WTC11 (cell line): ENCODE measurements around the gene SERTAD1. TPM values are rescaled to one million over a fixed set of nuclear protein-coding genes. Genes with fewer than 3 reads are reported as not detected.

Source experiments
- ATAC-seq: fragments of 200-7000 bp; cut with Tn5 transposase; 2 replicates; pipeline ENCODE4 v1.10.0; 2021; ENCODE audit warnings: mild to moderate bottlenecking, moderate library complexity
- CTCF ChIA-PET: fragments of 300-600 bp; sonication (Branson Sonifier 250); formaldehyde crosslinking; loops from one replicate; lab custom pipeline; 2021; ENCODE audit warnings: antibody characterized with exemption; lab: Charles Lee
- POLR2A ChIA-PET: fragments of 350-600 bp; sonication (Branson Sonifier 250); formaldehyde crosslinking; loops from one replicate; lab custom pipeline; 2021; ENCODE audit warnings: antibody characterized with exemption; lab: Charles Lee
- DNase-seq: peaks from one replicate; pipeline ENCODE4 v3.0.0; 2021; ENCODE audit warnings: low spot score
- H3K27ac Mint-ChIP-seq: 2 replicates; pipeline ENCODE4 v1.8.0; 2021; ENCODE audit warnings: mixed read lengths
- H3K27me3 Mint-ChIP-seq: 2 replicates; pipeline ENCODE4 v1.8.0; 2021; ENCODE audit warnings: low read depth, mild to moderate bottlenecking, moderate library complexity, mixed read lengths
- H3K36me3 Mint-ChIP-seq: 2 replicates; pipeline ENCODE4 v1.8.0; 2021; ENCODE audit warnings: mixed read lengths
- H3K4me1 Mint-ChIP-seq: 2 replicates; pipeline ENCODE4 v1.8.0; 2022; ENCODE audit warnings: mixed read lengths
- H3K4me3 Mint-ChIP-seq: 2 replicates; pipeline ENCODE4 v1.8.0; 2021; ENCODE audit warnings: mild to moderate bottlenecking, moderate library complexity, mixed read lengths
- H3K9me3 Mint-ChIP-seq: 2 replicates; pipeline ENCODE4 v1.8.0; 2021; ENCODE audit warnings: mixed read lengths
- EMX1 ChIP-seq: fragments of 250-450 bp; sonication (Bioruptor Pico); IDR thresholded peaks from 2 replicates; pipeline ENCODE4 v1.8.0; 2021; ENCODE audit warnings: mild to moderate bottlenecking
- IRF2 ChIP-seq: sonication (generic); formaldehyde crosslinking; IDR thresholded peaks from 2 replicates; pipeline ENCODE4 v1.8.0; 2022; ENCODE audit warnings: low read depth, missing genetic modification reagents, borderline replicate concordance
- SMAD3 ChIP-seq: sonication (generic); formaldehyde crosslinking; IDR thresholded peaks from 2 replicates; pipeline ENCODE4 v1.8.0; 2022; ENCODE audit warnings: missing genetic modification reagents, mild to moderate bottlenecking, borderline replicate concordance
- TEAD1 ChIP-seq: sonication (generic); formaldehyde crosslinking; IDR thresholded peaks from 2 replicates; pipeline ENCODE4 v1.8.0; 2022; ENCODE audit warnings: mild to moderate bottlenecking, missing genetic modification reagents
- total RNA-seq: library from RNA; stranded (reverse); gene quantifications from 3 replicates; pipeline ENCODE4 v1.2.3, GENCODE V29; 2021
- TF ChIP-seq, protein P1 (sequence below): sonication (generic); formaldehyde crosslinking; IDR thresholded peaks from 2 replicates; pipeline ENCODE4 v1.8.0; 2023; ENCODE audit warnings: mild to moderate bottlenecking, missing genetic modification reagents
- TF ChIP-seq, protein P2 (sequence below): sonication (generic); formaldehyde crosslinking; conservative IDR thresholded peaks from 2 replicates; pipeline ENCODE4 v1.8.1; 2022; ENCODE audit warnings: mild to moderate bottlenecking, missing genetic modification reagents
- TF ChIP-seq, protein P3 (sequence below): sonication (generic); formaldehyde crosslinking; IDR thresholded peaks from 2 replicates; pipeline ENCODE4 v1.8.0; 2023; ENCODE audit warnings: missing genetic modification reagents
- TF ChIP-seq, protein P4 (sequence below): fragments of 250-450 bp; sonication (Bioruptor Pico); IDR thresholded peaks from 2 replicates; pipeline ENCODE4 v2.1.2; 2022; ENCODE audit warnings: mild to moderate bottlenecking, moderate library complexity
- TF ChIP-seq, protein P5 (sequence below): sonication (generic); formaldehyde crosslinking; IDR thresholded peaks from 2 replicates; pipeline ENCODE4 v1.8.0; 2023; ENCODE audit warnings: missing genetic modification reagents, mild to moderate bottlenecking, borderline replicate concordance
- TF ChIP-seq, protein P6 (sequence below): sonication (generic); formaldehyde crosslinking; IDR thresholded peaks from 2 replicates; pipeline ENCODE4 v1.8.0; 2022; ENCODE audit warnings: missing genetic modification reagents
- TF ChIP-seq, protein P7 (sequence below): sonication (generic); formaldehyde crosslinking; IDR thresholded peaks from 2 replicates; pipeline ENCODE4 v1.8.1; 2022; ENCODE audit warnings: missing genetic modification reagents, borderline replicate concordance

SERTAD1 gene
- total RNA-seq, 1 experiment from 2014 or later = 6.8 TPM

DNA sequence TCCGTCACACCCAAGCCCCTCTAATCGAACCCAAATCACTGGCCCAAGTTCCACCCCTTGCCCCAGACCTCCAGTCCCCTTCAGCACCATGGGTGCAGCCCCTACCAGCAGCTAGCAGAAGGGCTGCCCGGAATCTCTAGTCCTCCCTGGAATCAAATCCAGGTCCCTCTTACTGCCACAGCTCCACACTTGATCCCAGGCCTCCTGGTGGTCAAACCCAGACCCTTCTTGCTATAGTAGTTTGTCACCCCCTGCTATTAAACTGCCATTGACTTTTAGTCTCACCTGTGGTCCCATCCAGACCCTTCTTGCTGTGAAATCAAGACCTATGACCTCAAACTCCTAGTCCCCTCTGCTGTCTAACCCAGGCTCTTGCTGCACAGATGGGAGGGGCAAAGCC lies 44.5 kb downstream of the SERTAD1 start (continued):
- TF ChIP-seq, protein P1, sequence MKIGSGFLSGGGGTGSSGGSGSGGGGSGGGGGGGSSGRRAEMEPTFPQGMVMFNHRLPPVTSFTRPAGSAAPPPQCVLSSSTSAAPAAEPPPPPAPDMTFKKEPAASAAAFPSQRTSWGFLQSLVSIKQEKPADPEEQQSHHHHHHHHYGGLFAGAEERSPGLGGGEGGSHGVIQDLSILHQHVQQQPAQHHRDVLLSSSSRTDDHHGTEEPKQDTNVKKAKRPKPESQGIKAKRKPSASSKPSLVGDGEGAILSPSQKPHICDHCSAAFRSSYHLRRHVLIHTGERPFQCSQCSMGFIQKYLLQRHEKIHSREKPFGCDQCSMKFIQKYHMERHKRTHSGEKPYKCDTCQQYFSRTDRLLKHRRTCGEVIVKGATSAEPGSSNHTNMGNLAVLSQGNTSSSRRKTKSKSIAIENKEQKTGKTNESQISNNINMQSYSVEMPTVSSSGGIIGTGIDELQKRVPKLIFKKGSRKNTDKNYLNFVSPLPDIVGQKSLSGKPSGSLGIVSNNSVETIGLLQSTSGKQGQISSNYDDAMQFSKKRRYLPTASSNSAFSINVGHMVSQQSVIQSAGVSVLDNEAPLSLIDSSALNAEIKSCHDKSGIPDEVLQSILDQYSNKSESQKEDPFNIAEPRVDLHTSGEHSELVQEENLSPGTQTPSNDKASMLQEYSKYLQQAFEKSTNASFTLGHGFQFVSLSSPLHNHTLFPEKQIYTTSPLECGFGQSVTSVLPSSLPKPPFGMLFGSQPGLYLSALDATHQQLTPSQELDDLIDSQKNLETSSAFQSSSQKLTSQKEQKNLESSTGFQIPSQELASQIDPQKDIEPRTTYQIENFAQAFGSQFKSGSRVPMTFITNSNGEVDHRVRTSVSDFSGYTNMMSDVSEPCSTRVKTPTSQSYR (CRISPR knock-in tag) = no peak
- TF ChIP-seq, protein P2, sequence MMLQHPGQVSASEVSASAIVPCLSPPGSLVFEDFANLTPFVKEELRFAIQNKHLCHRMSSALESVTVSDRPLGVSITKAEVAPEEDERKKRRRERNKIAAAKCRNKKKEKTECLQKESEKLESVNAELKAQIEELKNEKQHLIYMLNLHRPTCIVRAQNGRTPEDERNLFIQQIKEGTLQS (CRISPR knock-in tag) = no peak
- TF ChIP-seq, protein P3, sequence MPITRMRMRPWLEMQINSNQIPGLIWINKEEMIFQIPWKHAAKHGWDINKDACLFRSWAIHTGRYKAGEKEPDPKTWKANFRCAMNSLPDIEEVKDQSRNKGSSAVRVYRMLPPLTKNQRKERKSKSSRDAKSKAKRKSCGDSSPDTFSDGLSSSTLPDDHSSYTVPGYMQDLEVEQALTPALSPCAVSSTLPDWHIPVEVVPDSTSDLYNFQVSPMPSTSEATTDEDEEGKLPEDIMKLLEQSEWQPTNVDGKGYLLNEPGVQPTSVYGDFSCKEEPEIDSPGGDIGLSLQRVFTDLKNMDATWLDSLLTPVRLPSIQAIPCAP (CRISPR knock-in tag) = no peak
- TF ChIP-seq, protein P4, sequence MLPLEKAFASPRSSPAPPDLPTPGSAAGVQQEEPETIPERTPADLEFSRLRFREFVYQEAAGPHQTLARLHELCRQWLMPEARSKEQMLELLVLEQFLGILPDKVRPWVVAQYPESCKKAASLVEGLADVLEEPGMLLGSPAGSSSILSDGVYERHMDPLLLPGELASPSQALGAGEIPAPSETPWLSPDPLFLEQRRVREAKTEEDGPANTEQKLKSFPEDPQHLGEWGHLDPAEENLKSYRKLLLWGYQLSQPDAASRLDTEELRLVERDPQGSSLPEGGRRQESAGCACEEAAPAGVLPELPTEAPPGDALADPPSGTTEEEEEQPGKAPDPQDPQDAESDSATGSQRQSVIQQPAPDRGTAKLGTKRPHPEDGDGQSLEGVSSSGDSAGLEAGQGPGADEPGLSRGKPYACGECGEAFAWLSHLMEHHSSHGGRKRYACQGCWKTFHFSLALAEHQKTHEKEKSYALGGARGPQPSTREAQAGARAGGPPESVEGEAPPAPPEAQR = no peak
- TF ChIP-seq, all 79 proteins: peak for 0

DNA sequence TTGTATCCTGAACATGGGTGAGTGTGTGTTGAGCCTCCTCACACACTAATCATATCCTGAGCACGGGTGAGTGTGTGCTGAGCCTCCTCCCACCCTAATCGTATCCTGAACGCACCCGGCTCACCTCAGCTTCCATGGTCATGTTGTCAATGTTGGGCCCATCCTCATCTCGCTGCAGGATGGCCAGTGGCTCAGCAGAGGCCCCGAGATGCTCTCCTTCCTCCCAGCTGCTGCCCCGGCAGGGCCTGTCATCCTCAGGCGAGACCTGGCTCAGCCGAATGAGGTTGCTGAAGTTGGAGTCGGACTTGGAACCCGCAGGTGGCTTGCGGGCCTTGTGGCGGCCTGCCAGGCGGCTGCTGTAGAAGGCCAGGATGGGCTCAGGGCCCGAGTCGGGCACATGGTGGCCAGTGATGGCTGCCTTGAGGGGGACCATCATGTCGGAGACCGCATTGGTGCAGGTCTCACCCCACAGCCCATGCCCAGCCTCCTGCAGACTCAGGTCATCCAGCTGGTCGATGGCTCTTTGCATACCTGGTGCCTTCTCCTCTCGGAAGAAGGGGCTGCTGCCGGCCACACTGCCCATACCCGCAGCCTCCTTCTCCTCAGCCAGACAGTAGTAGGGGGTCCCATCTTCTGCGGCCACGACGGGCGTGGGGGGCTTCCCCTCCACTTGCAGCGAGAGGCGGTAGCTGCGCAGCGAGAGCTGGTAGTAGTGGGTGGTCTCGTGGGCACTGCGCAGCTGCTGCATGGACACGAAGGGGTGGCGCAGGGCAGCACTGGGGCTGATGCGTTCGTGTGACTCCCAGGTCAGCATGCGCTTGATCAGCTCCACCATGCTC lies 45.4 kb downstream of the SERTAD1 start:
- Mint-ChIP-seq H3K9me3 (no peaks in the 10 kb centered on the region), H3K27ac (no peak overlapping the region), H3K27me3 (no peaks in the 10 kb centered on the region), H3K36me3 (no peaks in the 10 kb centered on the region), H3K4me3 (no peak overlapping the region), H3K4me1 (0 out of 2 replicates have a peak, but pooled peaks cover 4% of the 10 kb centered on the region)
- ChIA-PET CTCF (interaction anchor here (0.7 to 3.3 kb wide), 12 partner anchors 9 to 163 kb away, joined by 3 to 28 read pairs (median 4); partner anchors contain the start of gene SERTAD1), POLR2A (interaction anchor here (0.8 kb wide), 1 partner anchor 13 kb away, joined by 3 read pairs; no protein-coding TSS in a partner anchor)
- ATAC-seq (no peak), DNase-seq (no peak)
- no peak for TF ChIP-seq TEAD1
- TF ChIP-seq, protein P5, sequence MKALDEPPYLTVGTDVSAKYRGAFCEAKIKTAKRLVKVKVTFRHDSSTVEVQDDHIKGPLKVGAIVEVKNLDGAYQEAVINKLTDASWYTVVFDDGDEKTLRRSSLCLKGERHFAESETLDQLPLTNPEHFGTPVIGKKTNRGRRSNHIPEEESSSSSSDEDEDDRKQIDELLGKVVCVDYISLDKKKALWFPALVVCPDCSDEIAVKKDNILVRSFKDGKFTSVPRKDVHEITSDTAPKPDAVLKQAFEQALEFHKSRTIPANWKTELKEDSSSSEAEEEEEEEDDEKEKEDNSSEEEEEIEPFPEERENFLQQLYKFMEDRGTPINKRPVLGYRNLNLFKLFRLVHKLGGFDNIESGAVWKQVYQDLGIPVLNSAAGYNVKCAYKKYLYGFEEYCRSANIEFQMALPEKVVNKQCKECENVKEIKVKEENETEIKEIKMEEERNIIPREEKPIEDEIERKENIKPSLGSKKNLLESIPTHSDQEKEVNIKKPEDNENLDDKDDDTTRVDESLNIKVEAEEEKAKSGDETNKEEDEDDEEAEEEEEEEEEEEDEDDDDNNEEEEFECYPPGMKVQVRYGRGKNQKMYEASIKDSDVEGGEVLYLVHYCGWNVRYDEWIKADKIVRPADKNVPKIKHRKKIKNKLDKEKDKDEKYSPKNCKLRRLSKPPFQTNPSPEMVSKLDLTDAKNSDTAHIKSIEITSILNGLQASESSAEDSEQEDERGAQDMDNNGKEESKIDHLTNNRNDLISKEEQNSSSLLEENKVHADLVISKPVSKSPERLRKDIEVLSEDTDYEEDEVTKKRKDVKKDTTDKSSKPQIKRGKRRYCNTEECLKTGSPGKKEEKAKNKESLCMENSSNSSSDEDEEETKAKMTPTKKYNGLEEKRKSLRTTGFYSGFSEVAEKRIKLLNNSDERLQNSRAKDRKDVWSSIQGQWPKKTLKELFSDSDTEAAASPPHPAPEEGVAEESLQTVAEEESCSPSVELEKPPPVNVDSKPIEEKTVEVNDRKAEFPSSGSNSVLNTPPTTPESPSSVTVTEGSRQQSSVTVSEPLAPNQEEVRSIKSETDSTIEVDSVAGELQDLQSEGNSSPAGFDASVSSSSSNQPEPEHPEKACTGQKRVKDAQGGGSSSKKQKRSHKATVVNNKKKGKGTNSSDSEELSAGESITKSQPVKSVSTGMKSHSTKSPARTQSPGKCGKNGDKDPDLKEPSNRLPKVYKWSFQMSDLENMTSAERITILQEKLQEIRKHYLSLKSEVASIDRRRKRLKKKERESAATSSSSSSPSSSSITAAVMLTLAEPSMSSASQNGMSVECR (CRISPR knock-in tag) = no peak
- no peak for TF ChIP-seq SMAD3 (CRISPR knock-in tag)
- TF ChIP-seq, protein P6, sequence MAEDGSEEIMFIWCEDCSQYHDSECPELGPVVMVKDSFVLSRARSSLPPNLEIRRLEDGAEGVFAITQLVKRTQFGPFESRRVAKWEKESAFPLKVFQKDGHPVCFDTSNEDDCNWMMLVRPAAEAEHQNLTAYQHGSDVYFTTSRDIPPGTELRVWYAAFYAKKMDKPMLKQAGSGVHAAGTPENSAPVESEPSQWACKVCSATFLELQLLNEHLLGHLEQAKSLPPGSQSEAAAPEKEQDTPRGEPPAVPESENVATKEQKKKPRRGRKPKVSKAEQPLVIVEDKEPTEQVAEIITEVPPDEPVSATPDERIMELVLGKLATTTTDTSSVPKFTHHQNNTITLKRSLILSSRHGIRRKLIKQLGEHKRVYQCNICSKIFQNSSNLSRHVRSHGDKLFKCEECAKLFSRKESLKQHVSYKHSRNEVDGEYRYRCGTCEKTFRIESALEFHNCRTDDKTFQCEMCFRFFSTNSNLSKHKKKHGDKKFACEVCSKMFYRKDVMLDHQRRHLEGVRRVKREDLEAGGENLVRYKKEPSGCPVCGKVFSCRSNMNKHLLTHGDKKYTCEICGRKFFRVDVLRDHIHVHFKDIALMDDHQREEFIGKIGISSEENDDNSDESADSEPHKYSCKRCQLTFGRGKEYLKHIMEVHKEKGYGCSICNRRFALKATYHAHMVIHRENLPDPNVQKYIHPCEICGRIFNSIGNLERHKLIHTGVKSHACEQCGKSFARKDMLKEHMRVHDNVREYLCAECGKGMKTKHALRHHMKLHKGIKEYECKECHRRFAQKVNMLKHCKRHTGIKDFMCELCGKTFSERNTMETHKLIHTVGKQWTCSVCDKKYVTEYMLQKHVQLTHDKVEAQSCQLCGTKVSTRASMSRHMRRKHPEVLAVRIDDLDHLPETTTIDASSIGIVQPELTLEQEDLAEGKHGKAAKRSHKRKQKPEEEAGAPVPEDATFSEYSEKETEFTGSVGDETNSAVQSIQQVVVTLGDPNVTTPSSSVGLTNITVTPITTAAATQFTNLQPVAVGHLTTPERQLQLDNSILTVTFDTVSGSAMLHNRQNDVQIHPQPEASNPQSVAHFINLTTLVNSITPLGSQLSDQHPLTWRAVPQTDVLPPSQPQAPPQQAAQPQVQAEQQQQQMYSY (CRISPR knock-in tag) = no peak
- TF ChIP-seq, protein P4 = no peak
- no peak for TF ChIP-seq EMX1 (CRISPR knock-in tag)
- TF ChIP-seq IRF2 = no peak
- TF ChIP-seq, protein P7, sequence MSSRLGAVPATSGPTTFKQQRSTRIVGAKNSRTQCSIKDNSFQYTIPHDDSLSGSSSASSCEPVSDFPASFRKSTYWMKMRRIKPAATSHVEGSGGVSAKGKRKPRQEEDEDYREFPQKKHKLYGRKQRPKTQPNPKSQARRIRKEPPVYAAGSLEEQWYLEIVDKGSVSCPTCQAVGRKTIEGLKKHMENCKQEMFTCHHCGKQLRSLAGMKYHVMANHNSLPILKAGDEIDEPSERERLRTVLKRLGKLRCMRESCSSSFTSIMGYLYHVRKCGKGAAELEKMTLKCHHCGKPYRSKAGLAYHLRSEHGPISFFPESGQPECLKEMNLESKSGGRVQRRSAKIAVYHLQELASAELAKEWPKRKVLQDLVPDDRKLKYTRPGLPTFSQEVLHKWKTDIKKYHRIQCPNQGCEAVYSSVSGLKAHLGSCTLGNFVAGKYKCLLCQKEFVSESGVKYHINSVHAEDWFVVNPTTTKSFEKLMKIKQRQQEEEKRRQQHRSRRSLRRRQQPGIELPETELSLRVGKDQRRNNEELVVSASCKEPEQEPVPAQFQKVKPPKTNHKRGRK (CRISPR knock-in tag) = no peak
- TF ChIP-seq, protein P2 (CRISPR knock-in tag) = no peak
